ENCODE data around the gene CYP3A4.
"Not testable (repeated sequence)": the region's sequence is repeated elsewhere in the genome, so short reads cannot be mapped to it uniquely, and the experiment has no call there.

The CYP3A4 gene

DNA sequence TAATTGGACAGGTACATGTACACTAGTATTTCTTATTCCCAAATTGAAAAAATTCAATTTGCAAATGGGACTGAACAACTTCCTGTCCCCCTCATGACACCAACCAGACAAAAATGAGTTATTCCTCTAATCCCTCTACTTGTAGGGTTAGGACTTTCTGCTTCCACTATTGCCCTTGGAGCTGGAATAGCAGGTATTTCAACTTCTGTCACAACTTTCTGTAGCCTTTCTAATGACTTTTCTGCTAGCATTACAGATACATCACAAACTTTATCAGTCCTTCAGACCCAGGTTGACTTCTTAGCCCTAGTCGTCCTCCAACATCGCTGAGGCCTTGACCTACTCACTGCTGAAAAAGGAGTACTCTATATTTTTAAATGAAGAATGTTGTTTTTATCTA, 55.4 kb downstream of the CYP3A4 start:
- H3K79me2 ChIP-seq (ENCODE audit: low read length) = no peaks in the 10 kb centered on the region
- H3K9ac ChIP-seq (ENCODE audit: low read length) = no peak overlapping the region
- H4K20me1 ChIP-seq (ENCODE audit: insufficient read depth, low read length) = no peaks in the 10 kb centered on the region
- H3K9me3 ChIP-seq (replicated peaks; ENCODE audit: insufficient read depth, low read length) = no peaks in the 10 kb centered on the region
- TF ChIP-seq EZH2phosphoT487 (IDR thresholded peaks at IDR 0.05; ENCODE audit: low read length) = no peak
- TF ChIP-seq EZH2 (optimal IDR thresholded peaks at IDR 0.05; ENCODE audit: low read depth, low read length) = no peak
- TF ChIP-seq, protein P1, sequence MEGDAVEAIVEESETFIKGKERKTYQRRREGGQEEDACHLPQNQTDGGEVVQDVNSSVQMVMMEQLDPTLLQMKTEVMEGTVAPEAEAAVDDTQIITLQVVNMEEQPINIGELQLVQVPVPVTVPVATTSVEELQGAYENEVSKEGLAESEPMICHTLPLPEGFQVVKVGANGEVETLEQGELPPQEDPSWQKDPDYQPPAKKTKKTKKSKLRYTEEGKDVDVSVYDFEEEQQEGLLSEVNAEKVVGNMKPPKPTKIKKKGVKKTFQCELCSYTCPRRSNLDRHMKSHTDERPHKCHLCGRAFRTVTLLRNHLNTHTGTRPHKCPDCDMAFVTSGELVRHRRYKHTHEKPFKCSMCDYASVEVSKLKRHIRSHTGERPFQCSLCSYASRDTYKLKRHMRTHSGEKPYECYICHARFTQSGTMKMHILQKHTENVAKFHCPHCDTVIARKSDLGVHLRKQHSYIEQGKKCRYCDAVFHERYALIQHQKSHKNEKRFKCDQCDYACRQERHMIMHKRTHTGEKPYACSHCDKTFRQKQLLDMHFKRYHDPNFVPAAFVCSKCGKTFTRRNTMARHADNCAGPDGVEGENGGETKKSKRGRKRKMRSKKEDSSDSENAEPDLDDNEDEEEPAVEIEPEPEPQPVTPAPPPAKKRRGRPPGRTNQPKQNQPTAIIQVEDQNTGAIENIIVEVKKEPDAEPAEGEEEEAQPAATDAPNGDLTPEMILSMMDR (IDR thresholded peaks at IDR 0.05; ENCODE audit: low read length) = no peak
- no peak for DNase-seq
- no peaks in the 10 kb centered on the region for H3K4me1 ChIP-seq (ENCODE audit: low read length)
- no peaks in the 10 kb centered on the region for H3K36me3 ChIP-seq (replicated peaks; ENCODE audit: insufficient read depth, low read length)
- no peaks in the 10 kb centered on the region for H3K27me3 ChIP-seq (replicated peaks; ENCODE audit: insufficient read depth, low read length)
- no peak overlapping the region for H2AFZ ChIP-seq (ENCODE audit: low read length)
- no peak overlapping the region for H3K27ac ChIP-seq (ENCODE audit: low read length)
- H3K4me3 ChIP-seq (ENCODE audit: low read length) = no peak overlapping the region
- H3F3A ChIP-seq (ENCODE audit: insufficient read depth, low read length) = no peaks in the 10 kb centered on the region
- no peak overlapping the region for H3K4me2 ChIP-seq (ENCODE audit: low read depth, low read length)
- no peaks in the 10 kb centered on the region for H3K9me2 ChIP-seq (replicated peaks; ENCODE audit: insufficient read depth, low read length)

DNA sequence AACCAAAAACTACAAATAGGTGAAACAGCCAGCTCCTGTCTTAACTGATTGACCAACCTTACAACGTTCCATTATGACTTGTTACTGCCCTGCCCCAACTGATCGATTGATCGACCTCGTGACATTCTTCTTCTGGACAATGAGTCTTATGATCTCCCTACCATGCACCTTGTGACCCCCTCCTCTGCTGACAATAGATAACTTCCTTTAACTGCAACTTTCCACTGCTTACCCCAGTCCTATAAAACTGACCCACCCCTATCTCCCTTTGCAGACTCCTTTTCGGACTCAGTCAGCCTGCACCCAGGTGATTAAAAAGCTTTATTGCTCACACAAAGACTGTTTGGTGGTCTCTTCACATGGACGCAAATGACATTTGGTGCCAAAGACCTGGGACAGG, 60.8 kb downstream of the CYP3A4 start:
- not testable (repeated sequence) for H3K4me2 ChIP-seq (ENCODE audit: low read depth, low read length); H2AFZ ChIP-seq (ENCODE audit: low read length); H3K79me2 ChIP-seq (ENCODE audit: low read length); H4K20me1 ChIP-seq (ENCODE audit: insufficient read depth, low read length); H3K9me2 ChIP-seq (replicated peaks; ENCODE audit: insufficient read depth, low read length); H3K27me3 ChIP-seq (replicated peaks; ENCODE audit: insufficient read depth, low read length); H3F3A ChIP-seq (ENCODE audit: insufficient read depth, low read length); DNase-seq; H3K27ac ChIP-seq (ENCODE audit: low read length); H3K36me3 ChIP-seq (replicated peaks; ENCODE audit: insufficient read depth, low read length); H3K9ac ChIP-seq (ENCODE audit: low read length); H3K4me3 ChIP-seq (ENCODE audit: low read length); H3K4me1 ChIP-seq (ENCODE audit: low read length); H3K9me3 ChIP-seq (replicated peaks; ENCODE audit: insufficient read depth, low read length)

DNA sequence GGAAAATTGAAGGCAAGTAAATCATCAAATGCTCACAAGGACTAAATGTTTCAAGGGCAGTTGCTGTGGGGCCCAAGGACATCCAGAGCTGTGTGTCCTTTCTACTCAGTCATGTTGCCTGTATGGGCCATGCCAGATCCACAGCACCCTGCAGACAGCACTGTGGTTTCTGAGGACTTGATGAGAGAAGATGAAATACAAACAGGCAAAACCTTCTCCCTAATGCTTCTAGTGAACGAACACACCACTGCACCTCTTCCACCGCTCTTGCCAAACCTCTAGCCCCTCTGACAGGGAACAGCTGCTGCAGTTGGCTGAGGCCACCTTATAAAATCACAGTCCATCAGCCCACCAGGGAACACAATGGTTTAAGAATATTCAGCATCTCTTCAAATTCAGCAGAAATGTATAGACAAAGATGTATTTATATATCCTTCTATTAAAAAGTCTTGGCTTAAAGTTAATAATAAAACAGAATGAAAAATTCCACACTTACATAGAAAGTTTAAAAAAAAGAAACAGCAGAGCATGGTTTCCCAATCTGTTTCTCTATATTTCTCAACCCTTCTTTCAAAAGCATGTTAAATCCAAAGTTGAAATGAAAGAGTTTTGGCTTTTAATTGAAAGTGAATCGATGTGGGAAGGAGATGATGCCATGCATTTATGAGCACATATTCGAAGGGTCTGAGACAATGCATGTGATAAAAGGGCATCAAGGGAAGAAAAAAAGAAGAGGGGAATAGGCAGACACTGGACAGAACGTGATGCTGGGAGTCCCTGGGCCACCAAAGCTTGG, 63.0 kb downstream of the CYP3A4 start:
- Histone ChIP-seq H3K4me2 (ENCODE audit: low read depth, low read length) (no peak overlapping the region), H3K27ac (ENCODE audit: low read length) (no peak overlapping the region), H3K4me3 (ENCODE audit: low read length) (no peak overlapping the region), H3K36me3 (replicated peaks; ENCODE audit: insufficient read depth, low read length) (no peaks in the 10 kb centered on the region), H3K9me3 (replicated peaks; ENCODE audit: insufficient read depth, low read length) (no peaks in the 10 kb centered on the region), H4K20me1 (ENCODE audit: insufficient read depth, low read length) (no peaks in the 10 kb centered on the region), H3K27me3 (replicated peaks; ENCODE audit: insufficient read depth, low read length) (no peaks in the 10 kb centered on the region), H3K4me1 (ENCODE audit: low read length) (no peaks in the 10 kb centered on the region), H3K9ac (ENCODE audit: low read length) (no peak overlapping the region), H3K79me2 (ENCODE audit: low read length) (no peaks in the 10 kb centered on the region), H3K9me2 (replicated peaks; ENCODE audit: insufficient read depth, low read length) (no peaks in the 10 kb centered on the region), H3F3A (ENCODE audit: insufficient read depth, low read length) (no peaks in the 10 kb centered on the region), H2AFZ (ENCODE audit: low read length) (no peak overlapping the region)
- no peak for TF ChIP-seq EZH2 (optimal IDR thresholded peaks at IDR 0.05; ENCODE audit: low read depth, low read length)
- TF ChIP-seq, protein P1 (IDR thresholded peaks at IDR 0.05; ENCODE audit: low read length) = no peak
- TF ChIP-seq EZH2phosphoT487 (IDR thresholded peaks at IDR 0.05; ENCODE audit: low read length) = no peak
- DNase-seq = no peak

DNA sequence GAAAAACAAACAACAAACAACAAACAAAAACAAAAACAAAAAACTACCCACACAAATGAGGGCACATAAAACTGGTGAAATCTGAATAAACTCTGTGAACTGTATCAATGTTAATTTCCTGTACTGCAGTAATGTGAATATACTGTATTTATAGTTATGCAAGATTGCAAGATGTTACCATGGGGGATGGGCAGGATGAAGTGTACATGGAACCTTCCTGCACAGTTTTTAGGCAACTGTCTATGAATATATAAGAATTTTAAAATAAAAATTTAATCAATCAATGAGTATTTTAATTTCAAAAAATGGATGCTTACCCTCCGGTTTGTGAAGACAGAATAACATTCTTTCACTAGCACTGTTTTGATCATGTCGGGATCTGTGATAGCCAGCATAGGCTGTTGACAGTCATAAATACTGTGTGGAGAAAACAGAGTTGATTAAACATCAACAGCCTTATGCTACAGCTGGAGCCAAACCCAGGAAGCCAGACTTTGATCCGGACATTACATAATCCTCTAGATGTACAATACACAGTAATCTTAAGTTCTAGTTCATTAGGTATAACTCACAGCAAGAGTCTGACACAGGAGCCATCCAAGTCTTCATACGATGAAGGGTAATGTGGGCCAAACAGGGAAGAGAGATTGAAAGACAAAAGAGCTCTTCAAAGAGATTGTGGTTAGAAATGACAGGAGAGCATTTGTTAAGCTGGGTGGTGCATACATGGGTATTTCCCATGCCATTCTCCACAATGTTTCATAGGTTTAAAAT, 63.8 kb downstream of the CYP3A4 start:
- H4K20me1 ChIP-seq (ENCODE audit: insufficient read depth, low read length) = no peaks in the 10 kb centered on the region
- H3K36me3 ChIP-seq (replicated peaks; ENCODE audit: insufficient read depth, low read length) = no peaks in the 10 kb centered on the region
- TF ChIP-seq EZH2 (optimal IDR thresholded peaks at IDR 0.05; ENCODE audit: low read depth, low read length) (no peak), EZH2phosphoT487 (IDR thresholded peaks at IDR 0.05; ENCODE audit: low read length) (no peak)
- TF ChIP-seq, protein P1 (IDR thresholded peaks at IDR 0.05; ENCODE audit: low read length) = no peak
- no peaks in the 10 kb centered on the region for H3K4me1 ChIP-seq (ENCODE audit: low read length)
- H3K4me3 ChIP-seq (ENCODE audit: low read length) = no peak overlapping the region
- no peaks in the 10 kb centered on the region for H3K79me2 ChIP-seq (ENCODE audit: low read length)
- no peaks in the 10 kb centered on the region for H3K9me3 ChIP-seq (replicated peaks; ENCODE audit: insufficient read depth, low read length)
- no peaks in the 10 kb centered on the region for H3K9me2 ChIP-seq (replicated peaks; ENCODE audit: insufficient read depth, low read length)
- no peak overlapping the region for H3K4me2 ChIP-seq (ENCODE audit: low read depth, low read length)
- H3K9ac ChIP-seq (ENCODE audit: low read length) = no peak overlapping the region
- no peak overlapping the region for H3K27ac ChIP-seq (ENCODE audit: low read length)
- no peak for DNase-seq
- H2AFZ ChIP-seq (ENCODE audit: low read length) = no peak overlapping the region
- no peaks in the 10 kb centered on the region for H3K27me3 ChIP-seq (replicated peaks; ENCODE audit: insufficient read depth, low read length)
- no peaks in the 10 kb centered on the region for H3F3A ChIP-seq (ENCODE audit: insufficient read depth, low read length)
